Fibroblast of skin of right biceps (primary cell): Measurements from ENCODE around the gene ARL2BP.
"Not testable (repeated sequence)": the region's sequence is repeated elsewhere in the genome, so short reads cannot be mapped to it uniquely, and the experiment has no call there.

ENCODE experiments used
- DNase-seq: peaks from one replicate; pipeline ENCODE4 v3.0.0-alpha.2; 2013

ARL2BP gene

GRCh38 chr16:57264950-57265371 is 19.9 kb downstream of the ARL2BP start:
- DNase-seq: no peak

- no peak for DNase-seq
Measured at GRCh38 chr16:57265850-57266530, 20.9 kb downstream of the ARL2BP start.

DNA sequence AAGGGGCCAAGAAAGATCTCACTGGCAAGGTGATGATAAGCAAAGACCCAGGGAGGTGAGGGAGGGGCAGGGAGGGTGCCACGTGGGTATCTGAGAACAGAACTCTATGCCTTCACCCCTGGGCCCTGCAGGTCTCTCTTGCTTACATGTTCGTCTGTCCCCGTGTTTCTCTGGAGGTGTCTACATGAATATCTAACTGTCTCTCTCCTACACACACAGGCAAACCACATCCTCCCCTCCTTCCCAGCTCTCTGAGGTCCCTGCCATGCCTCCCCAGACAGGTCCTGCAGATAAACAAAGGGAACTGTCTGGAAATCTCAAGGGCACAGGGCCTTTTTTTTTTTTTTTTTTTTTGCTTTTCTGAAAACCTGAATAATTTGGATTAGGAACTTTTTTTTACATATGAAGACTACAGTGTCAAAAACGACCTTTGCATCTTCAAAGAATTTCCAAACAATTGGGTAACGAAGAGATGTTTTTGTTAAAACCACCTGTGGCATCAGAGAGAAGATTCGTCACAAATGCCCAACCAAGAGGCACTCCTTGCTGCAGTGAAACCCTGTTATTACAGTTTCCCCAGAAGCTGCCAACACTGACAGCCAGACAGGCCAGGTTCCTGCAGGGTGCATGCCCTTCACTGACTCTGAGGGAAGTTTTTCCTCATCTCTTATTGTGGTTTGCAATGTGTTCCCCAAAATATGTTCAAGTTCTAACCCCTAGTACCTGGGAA is 21.6 kb downstream of the ARL2BP start:
- DNase-seq: no peak

DNA sequence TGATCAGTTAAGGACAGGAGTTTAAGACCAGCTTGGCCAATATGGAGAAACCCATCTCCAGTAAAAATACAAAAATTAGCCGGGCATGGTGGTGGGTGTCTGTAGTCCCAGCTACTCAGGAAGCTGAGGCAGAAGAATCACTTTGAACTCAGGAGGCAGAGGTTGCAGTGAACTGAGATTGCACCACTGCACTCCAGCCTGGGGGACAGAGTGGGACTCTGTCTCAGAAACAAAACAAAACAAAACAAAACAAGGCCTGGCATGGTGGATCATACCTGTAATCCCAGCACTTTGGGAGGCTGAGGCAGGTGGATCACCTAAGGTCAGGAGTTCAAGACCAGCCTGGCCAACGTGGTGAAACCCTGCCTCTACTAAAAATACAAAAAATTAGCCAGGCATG is 22.3 kb downstream of the ARL2BP start:
- DNase-seq: not testable (repeated sequence)

DNA sequence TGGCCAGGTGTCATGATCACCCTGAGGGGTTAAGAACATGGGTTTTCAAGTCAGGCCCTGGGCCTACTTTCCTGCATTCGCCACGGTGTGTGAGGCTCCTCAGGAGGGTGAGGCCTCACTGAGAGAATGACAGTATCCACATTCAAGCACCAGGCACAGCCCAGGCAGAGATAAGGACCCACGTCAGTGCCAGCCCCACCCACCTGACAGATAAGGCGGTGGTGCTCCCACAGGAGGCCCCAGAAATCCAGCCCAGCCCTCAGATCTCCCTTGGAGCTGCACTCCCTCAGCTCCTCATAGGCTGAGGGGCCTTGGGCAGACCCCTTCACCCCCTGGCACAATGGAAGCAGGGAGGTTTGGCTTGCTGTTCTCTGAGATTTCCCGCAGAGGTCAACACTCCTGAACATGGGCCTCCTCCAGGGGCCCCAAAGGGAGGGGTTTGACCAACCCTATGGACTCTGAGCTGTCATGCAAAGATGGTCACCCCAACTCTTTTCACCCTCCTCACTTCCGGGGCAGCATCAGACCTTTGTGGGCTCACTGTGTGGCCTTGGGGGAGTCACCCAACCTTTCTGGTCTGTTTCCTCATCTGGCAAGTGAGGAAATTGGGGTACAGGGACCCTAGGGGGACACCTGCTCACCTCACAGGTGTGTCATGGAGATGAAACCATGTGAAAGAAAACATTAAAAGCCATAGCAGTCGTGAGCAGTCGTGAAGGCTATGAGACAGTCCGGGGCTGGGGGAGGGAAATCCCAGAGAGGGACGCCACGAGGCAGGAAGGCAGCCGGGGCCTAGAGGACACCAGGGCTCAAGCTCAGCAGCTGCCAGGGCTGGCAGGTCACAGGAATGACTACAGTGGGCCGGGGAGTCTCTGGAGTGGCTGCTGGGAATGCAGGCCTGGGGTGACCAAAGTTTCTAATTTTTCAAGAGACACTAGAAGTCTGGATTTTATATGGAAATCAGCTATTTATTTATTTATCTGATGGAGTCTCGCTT is 24.0 kb downstream of the ARL2BP start:
- DNase-seq: no peak

DNA sequence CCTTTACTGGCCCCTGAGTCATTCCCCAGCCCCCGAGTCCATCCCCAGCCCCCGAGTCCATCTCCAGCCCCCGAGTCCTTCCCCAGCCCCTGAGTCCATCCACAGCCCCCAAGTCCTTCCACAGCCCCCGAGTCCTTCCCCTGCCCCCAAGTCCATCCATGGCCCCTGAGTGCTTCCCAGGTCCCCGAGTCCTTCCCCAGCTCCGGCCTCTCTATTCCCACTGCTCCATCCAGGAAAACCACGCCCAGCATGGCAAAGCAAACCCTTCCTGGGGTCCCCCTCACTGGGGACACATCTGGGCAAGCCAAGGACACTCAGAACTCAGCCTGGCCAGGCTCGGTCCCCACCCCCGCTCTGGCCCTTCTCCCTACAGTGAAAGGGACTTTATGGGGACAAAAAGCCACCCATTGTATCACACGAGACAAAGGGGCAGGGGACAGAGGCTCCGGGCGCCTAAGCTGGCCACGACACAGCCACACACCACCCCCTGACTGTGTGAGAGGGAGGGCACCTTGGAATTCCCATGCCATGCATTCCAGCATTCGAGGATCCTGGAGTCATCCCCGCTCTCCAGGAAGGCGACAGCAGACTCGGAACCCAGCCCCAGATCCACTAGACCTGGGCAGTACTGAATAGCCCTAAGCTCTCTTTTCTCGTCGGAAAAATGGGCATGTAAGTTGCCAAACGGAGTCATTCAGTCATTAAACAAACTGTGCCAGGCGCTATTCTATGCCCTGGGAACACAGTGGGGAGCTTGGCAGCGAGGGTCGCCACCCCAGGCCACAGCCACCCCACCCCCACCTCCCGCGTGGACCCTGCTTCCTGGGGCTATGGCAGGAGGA is 25.4 kb downstream of the ARL2BP start:
- DNase-seq: no peak

DNA sequence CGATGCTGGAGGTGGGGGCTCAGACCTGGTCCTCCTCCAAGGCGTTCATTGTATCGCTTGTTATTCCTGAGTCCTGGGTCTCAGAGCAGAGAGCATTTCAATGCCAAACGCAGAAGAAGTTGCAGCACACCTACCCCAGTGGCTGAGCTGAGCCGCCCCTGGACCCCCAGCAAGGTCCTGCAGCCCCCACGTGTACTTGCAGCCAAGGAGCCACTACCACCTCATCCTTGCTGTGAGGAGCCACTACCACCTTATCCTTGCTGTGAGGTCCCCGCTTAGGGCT is 25.9 kb downstream of the ARL2BP start:
- DNase-seq: no peak

GRCh38 chr16:57271867-57272495 is 26.9 kb downstream of the ARL2BP start:
- no peak for DNase-seq

DNA sequence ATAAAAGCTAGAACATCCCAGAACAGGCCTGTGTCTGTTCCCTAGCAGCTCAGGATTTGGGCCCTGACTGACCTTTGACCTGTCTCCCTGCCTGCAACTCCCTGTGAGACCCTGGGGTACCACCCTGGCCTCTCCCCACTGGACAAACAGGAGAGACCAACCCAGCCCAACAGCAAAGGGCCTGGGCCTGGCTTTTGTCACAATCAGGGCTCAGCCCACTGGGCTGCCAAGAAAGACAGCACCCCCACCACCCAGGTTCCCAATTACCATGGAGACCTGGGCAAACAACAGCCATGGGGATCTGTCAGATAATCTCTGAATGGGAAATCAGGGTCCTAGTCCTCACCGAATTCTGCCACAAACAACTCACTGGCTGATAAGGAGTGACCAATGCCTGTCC is 28.3 kb downstream of the ARL2BP start:
- DNase-seq: no peak

DNA sequence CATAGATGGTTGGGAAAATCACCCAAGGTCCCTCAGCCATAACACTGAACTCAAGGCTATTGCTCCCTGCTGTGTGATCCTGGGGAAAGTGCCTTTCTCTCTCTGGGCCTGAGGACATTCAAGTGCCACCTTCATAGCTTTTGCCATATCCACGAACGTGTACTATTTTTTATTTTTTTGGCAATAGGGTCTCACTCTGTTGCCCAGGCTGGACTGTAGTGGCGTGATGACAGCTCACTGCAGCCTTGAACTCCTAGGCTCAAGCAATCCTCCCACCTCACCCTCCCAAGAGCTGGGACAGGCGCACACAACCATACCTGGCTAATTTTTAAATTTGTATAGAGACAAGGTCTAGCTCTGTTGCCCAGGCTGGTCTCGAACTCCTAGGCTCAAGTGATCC is 28.8 kb downstream of the ARL2BP start:
- DNase-seq: no peak

DNA sequence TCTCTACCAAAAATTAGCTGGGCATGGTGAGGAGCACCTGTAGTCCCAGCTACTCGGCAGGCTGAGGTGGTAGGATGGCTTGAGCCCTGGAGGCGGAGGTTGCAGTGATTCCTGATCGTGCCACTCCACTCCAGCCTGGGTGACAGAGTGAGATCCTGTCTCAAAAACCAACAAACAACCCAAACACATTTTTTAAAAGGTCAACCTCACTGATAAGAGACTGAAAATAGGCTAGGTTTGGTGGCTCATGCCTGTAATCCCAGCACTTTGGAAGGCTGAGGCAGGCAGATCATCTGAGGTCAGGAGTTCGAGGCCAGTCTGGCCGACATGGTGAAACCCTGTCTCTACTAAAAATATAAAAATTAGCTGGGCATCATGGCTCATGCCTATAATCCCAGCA is 30.9 kb downstream of the ARL2BP start:
- DNase-seq: not testable (repeated sequence)

DNA sequence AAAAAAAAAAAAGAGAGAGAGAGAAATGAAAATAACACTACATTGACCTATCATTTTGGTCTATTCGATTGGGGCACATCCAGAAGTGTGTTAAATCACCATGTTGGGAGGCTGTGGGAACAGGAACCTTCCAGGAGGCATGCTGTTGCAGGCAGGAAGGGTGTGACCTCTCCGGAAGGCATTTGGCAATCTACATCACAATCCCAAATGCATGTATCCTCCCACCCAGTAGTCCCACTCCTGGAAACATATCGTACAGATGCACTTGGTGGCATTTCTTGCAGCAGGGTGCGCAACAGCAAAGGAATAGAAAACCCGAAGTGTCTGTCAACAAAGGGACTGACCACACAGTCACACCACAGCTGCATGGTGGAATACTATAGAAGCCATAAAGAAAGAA is 31.5 kb downstream of the ARL2BP start:
- no peak for DNase-seq

DNA sequence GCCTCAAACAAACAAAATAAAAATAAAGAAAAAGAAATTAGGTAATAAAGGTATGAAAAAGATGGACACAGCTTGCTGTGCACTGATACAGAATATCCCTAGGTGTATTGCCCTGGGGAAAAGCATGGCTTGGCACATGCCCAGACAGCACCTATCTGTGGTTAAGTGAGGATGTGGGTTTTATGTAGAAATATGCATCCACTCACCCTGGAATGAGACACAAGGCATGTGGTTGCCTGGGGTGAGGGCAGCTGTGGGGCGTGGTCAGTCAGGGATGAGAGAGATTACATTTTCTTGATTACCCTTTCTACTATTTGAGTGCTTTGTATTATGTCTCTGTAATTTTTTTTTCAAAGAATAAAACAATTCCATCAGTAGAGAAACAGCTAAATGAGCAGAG is 32.5 kb downstream of the ARL2BP start:
- peak; percentile 75 for DNase-seq

GRCh38 chr16:57278494-57278893 is 33.4 kb downstream of the ARL2BP start:
- DNase-seq: no peak

- no peak for DNase-seq
Measured at GRCh38 chr16:57279780-57280638, 35.0 kb downstream of the ARL2BP start.

GRCh38 chr16:57281791-57282190 is 36.7 kb downstream of the ARL2BP start:
- DNase-seq: no peak

GRCh38 chr16:57282510-57283213 is 37.6 kb downstream of the ARL2BP start:
- DNase-seq: no peak

DNA sequence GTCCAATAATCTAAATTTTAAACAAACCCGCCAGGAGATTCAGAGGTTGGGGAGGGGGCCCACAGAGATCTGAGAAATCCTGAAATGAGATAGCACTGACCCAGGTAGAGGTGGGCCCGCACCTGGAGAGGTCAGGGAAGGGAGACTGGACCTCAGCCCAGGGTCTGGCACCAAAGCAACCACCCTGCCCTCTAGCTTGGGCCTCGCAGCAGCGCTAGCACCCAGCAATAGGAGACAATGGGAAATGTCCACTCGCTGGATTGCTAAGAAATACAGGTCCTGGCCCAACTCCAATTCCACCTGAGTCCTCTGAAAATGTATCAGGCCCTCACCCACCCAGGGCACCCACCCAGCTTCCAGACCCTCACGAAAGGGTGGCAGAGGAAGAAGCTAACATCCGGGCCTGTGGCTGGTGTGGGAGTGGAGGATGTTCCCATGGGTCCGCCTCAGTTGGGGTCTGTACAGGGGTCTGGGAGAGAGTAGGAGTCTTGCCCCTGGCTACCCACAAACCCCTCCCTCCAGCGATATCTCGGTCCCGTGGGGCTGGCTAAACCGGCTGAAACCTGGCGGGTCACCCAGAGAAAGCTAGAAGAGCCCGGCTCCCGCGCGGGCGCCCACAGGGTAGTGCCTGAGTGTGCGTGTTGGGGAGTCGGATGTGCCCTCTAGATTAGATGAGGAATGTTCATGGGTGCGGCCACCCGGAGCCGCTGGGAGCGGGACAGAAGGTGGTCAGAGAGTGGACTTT is 38.3 kb downstream of the ARL2BP start:
- no peak for DNase-seq

DNA sequence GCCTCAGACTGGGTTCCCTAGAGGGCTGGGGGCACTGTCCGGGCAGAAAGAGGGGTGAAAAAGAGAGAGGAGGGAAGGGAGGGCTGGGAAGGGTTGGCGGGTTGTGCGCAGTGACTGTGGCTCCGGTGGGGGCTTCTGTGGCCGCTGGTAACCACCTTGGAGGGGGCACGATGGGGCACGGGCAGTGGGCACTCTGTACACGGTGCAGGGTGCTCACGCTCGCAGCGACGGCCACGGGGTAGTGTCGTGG is 38.8 kb downstream of the ARL2BP start:
- no peak for DNase-seq
